Tibial artery (tissue), 4 donors: Measurements from ENCODE around the gene NKX6-2.
"Not testable (repeated sequence)": the region's sequence is repeated elsewhere in the genome, so short reads cannot be mapped to it uniquely, and the experiment has no call there.

Experiments used
- DNase-seq, 2 donors: peaks; one replicate each; pipeline ENCODE4 v3.0.0-alpha.2; 2019
- H3K27ac ChIP-seq, 2 donors: fragments of 200-600 bp; sonication (generic) in 1 of 2; 1 replicate in 1 of 2; 2 replicates in 1 of 2; pipeline ENCODE4 v1.5.1; 2018 to 2019; ENCODE audit warnings: mild to moderate bottlenecking in 1 of 2
- H3K27me3 ChIP-seq, 2 donors: fragments of 200-600 bp; sonication (generic) in 1 of 2; one replicate each; pipeline versions ENCODE4 v1.5.1 to v1.6.0; 2016 to 2019
- H3K36me3 ChIP-seq, 3 donors: fragments of 200-600 bp; sonication (generic) in 2 of 3; one replicate each; pipeline ENCODE4 v1.5.1; 2016 to 2019; ENCODE audit warnings: mild to moderate bottlenecking in 2 of 3
- H3K4me1 ChIP-seq, 4 donors: fragments of 200-600 bp; sonication (generic) in 2 of 4; 1 replicate in 3 of 4; 2 replicates in 1 of 4; pipeline ENCODE4 v1.5.1; 2016 to 2019
- H3K4me3 ChIP-seq, 2 donors: fragments of 200-600 bp; sonication (generic) in 1 of 2; 1 replicate in 1 of 2; 2 replicates in 1 of 2; pipeline ENCODE4 v1.5.1; 2018 to 2019; ENCODE audit warnings: mild to moderate bottlenecking in 2 of 2
- H3K9me3 ChIP-seq, 3 donors: fragments of 200-600 bp; sonication (generic) in 1 of 3; one replicate each; pipeline ENCODE4 v1.5.1; 2016 to 2019
- CTCF ChIP-seq, 2 experiments: fragments of 200-600 bp in 1 of 2; fragments of 450-650 bp in 1 of 2; IDR thresholded peaks; one replicate each; pipeline ENCODE4 v1.5.1; 2017 to 2019; ENCODE audit warnings: antibody characterized with exemption in 2 of 2, mild to moderate bottlenecking in 1 of 2, moderate library complexity in 1 of 2
- intact Hi-C: fragments of 100-400 bp; cut with DNase I; formaldehyde crosslinking; loops from one replicate; pipeline ENCODE4 v1.15.0; 2023; ENCODE audit warnings: low total_unique reads

Gene NKX6-2

GRCh38 chr10:132774181-132774901 lies 11.6 kb downstream of the NKX6-2 start:
- no peak for TF ChIP-seq CTCF (IDR thresholded peaks at IDR 0.05)
- Histone ChIP-seq H3K4me1 (no peaks in the 10 kb centered on the region), H3K36me3 (peaks cover 50 to 78% (median 77%) of the 10 kb centered on the region in 3 donors), H3K27me3 (no peaks in the 10 kb centered on the region), H3K9me3 (no peaks in the 10 kb centered on the region), H3K4me3 (no peak overlapping the region), H3K27ac (no peak overlapping the region)
- DNase-seq: no peak
- intact Hi-C loops: no loop called here

GRCh38 chr10:132772816-132773215 lies 13.1 kb downstream of the NKX6-2 start:
- H3K4me1 ChIP-seq, DNase-seq, H3K27ac ChIP-seq, H3K27me3 ChIP-seq, intact Hi-C loops, H3K9me3 ChIP-seq, H3K4me3 ChIP-seq: not testable (repeated sequence)
- peaks cover 51 to 81% (median 79%) of the 10 kb centered on the region in 3 donors for H3K36me3 ChIP-seq

DNA sequence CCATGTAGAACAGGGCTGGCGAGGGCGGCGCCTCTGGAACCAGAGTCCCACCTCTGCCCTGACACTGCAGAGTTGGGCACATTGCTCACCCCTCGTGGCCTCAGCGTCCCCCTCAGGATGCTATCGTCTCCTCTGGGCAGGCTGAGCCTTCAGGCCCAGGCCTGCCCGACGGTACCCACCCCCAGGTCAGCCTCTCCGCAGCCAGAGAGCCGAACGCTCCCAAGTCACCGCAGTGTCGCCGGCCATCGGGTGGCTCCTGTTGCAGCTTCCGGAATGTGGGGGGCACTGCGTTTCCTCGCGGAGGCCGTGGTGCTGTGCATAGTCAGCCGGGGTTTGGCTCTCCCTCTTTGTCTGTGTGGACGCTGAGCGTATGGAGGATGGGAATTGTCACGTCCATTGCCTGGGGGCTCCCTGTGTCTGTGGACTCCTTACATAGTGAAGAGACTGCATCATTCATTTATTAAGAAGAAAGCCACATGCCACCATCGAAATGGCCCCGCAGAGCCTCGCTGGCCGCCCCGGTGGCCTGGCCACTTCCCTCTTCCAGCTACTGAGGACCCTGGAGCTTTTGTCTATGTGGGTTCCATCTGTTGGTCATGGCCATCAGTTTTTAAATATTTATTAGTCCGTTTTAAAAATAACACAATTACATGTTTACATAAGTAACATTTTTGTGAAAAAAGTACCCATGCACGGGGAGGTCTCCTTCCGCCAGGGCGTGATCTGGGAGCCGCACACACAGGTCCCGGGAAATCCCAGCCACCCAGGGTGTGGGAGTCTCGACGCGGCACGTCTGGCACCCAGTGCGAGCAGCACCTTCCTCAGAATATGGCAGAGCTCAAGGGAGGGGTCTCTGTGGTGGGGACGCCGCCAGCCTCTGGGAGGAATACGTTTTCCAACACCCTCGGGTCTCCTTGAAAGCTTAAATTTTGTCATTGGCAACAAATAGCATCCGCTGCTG lies 15.6 kb downstream of the NKX6-2 start:
- Histone ChIP-seq H3K27ac (no peak overlapping the region), H3K9me3 (no peaks in the 10 kb centered on the region), H3K36me3 (peaks cover 54 to 75% (median 75%) of the 10 kb centered on the region in 3 donors), H3K27me3 (no peaks in the 10 kb centered on the region), H3K4me1 (no peaks in the 10 kb centered on the region), H3K4me3 (no peak overlapping the region)
- intact Hi-C loops: no loop called here
- no peak for TF ChIP-seq CTCF (IDR thresholded peaks at IDR 0.05)
- no peak for DNase-seq

DNA sequence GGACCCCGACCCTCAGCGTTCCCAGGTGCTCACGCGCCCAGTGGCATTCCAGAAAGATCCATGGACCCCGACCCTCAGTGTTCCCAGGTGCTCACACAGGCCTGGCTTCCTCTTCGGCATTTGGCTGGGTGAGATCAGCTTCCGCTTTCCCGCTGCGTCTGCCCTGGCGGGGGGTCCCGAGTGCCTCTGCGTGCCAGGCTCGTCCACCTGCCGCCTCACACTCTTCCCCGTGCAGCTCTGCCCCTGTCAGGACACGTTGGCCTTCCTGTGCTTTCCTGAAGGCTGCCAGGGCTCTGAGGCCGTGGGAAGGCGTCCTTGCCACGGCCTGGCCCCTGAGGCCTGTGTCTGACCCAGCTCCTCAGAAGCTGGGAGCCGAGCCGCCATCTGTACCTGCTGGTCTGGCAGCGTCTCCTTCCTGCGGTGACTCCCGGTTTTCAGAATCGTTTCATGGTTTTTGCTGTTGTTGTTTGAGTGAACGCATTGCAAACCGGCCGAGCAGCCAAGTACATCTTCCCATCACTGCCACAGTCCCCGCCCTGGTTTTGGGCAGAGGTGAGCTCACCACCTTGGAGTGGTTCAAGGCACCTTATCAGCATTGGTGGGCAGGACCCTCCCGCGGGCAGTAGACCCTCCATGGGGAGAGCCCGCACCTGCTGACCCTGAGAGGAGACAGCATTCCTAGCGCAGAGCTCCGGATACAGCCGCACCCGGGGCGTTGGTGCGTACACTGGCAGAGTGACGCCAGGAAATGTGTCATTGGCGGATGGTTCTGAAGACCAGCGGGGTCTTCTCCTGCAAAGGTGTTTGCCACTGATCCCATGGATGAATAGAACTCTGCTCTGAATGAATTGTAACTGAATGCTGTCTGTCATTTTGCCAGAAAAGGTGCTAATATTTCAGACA lies 17.4 kb downstream of the NKX6-2 start:
- Histone ChIP-seq H3K4me3 (no peak overlapping the region), H3K27me3 (no peaks in the 10 kb centered on the region), H3K36me3 (peaks cover 47 to 77% (median 71%) of the 10 kb centered on the region in 3 donors), H3K9me3 (no peaks in the 10 kb centered on the region), H3K27ac (no peak overlapping the region), H3K4me1 (no peaks in the 10 kb centered on the region)
- intact Hi-C loops: no loop called here
- no peak for DNase-seq
- no peak for TF ChIP-seq CTCF (IDR thresholded peaks at IDR 0.05)

DNA sequence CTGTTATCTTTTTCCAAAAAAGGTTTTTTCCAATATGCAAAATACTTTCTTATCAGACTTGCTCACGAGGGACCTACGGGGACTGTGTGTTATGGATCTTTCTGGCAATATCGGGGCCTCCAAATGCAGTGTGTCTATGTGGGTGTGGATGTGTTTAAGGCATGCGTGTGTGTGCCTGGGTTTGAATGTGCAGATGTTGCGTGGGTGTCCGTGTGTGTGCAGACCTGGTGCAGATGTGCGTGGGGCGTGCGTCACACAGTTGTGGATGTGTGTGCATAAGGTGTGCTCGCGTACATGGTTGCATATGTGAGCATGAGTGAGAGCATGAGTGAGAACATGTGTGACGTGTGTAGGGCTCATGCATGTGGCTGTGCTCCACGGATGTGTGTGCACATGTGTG lies 19.7 kb downstream of the NKX6-2 start:
- no peak for DNase-seq
- Histone ChIP-seq H3K4me3 (no peak overlapping the region), H3K9me3 (no peaks in the 10 kb centered on the region), H3K27ac (no peak overlapping the region), H3K27me3 (no peaks in the 10 kb centered on the region), H3K36me3 (peaks cover 40 to 75% (median 71%) of the 10 kb centered on the region in 3 donors), H3K4me1 (no peaks in the 10 kb centered on the region)
- intact Hi-C loops: no loop called here
- no peak for TF ChIP-seq CTCF (IDR thresholded peaks at IDR 0.05)
